ENCODE results near the gene OBP2A.
"Not testable (repeated sequence)": the region's sequence is repeated elsewhere in the genome, so short reads cannot be mapped to it uniquely, and the experiment has no call there.

Gene OBP2A

GRCh38 chr9:135512904-135513303, 33.0 kb upstream of the OBP2A start:
- Histone ChIP-seq H3K9me3 (ENCODE audit: control insufficient read depth in 1 of 2, low read length in 2 of 2) (no peaks in the 10 kb centered on the region), H3K9ac (ENCODE audit: low read depth in 1 of 2, low read length in 2 of 2) (no peak overlapping the region), H3K4me1 (ENCODE audit: control insufficient read depth in 1 of 2, insufficient read depth in 2 of 2, low read length in 2 of 2) (no peaks in the 10 kb centered on the region), H3K27ac (ENCODE audit: low read depth, low read length) (no peak overlapping the region), H3K27me3 (ENCODE audit: control insufficient read depth in 1 of 2, insufficient read depth in 2 of 2, low read length in 2 of 2) (no peaks in the 10 kb centered on the region), H3K4me3 (ENCODE audit: low read depth in 1 of 2, low read length in 2 of 2) (no peak overlapping the region), H3K36me3 (ENCODE audit: control insufficient read depth in 1 of 2, insufficient read depth in 2 of 2, low read length in 2 of 2) (no peaks in the 10 kb centered on the region)

GRCh38 chr9:135513351-135513846, 32.5 kb upstream of the OBP2A start:
- H3K36me3 ChIP-seq (ENCODE audit: control insufficient read depth in 1 of 2, insufficient read depth in 2 of 2, low read length in 2 of 2), result no peaks in the 10 kb centered on the region
- H3K27me3 ChIP-seq (ENCODE audit: control insufficient read depth in 1 of 2, insufficient read depth in 2 of 2, low read length in 2 of 2), result no peaks in the 10 kb centered on the region
- H3K4me3 ChIP-seq (ENCODE audit: low read depth in 1 of 2, low read length in 2 of 2), result no peak overlapping the region
- no peaks in the 10 kb centered on the region for H3K9me3 ChIP-seq (ENCODE audit: control insufficient read depth in 1 of 2, low read length in 2 of 2)
- no peak overlapping the region for H3K9ac ChIP-seq (ENCODE audit: low read depth in 1 of 2, low read length in 2 of 2)
- H3K27ac ChIP-seq (ENCODE audit: low read depth, low read length), result no peak overlapping the region
- no peaks in the 10 kb centered on the region for H3K4me1 ChIP-seq (ENCODE audit: control insufficient read depth in 1 of 2, insufficient read depth in 2 of 2, low read length in 2 of 2)

GRCh38 chr9:135513906-135514305, 32.0 kb upstream of the OBP2A start:
- H3K4me1 ChIP-seq (ENCODE audit: control insufficient read depth in 1 of 2, insufficient read depth in 2 of 2, low read length in 2 of 2); H3K36me3 ChIP-seq (ENCODE audit: control insufficient read depth in 1 of 2, insufficient read depth in 2 of 2, low read length in 2 of 2); H3K4me3 ChIP-seq (ENCODE audit: low read depth in 1 of 2, low read length in 2 of 2); H3K9ac ChIP-seq (ENCODE audit: low read depth in 1 of 2, low read length in 2 of 2); H3K27me3 ChIP-seq (ENCODE audit: control insufficient read depth in 1 of 2, insufficient read depth in 2 of 2, low read length in 2 of 2); H3K27ac ChIP-seq (ENCODE audit: low read depth, low read length); H3K9me3 ChIP-seq (ENCODE audit: control insufficient read depth in 1 of 2, low read length in 2 of 2): not testable (repeated sequence)

- Histone ChIP-seq H3K4me1 (ENCODE audit: control insufficient read depth in 1 of 2, insufficient read depth in 2 of 2, low read length in 2 of 2) (no peaks in the 10 kb centered on the region), H3K27me3 (ENCODE audit: control insufficient read depth in 1 of 2, insufficient read depth in 2 of 2, low read length in 2 of 2) (no peaks in the 10 kb centered on the region), H3K27ac (ENCODE audit: low read depth, low read length) (no peak overlapping the region), H3K9ac (ENCODE audit: low read depth in 1 of 2, low read length in 2 of 2) (no peak overlapping the region), H3K36me3 (ENCODE audit: control insufficient read depth in 1 of 2, insufficient read depth in 2 of 2, low read length in 2 of 2) (no peaks in the 10 kb centered on the region), H3K4me3 (ENCODE audit: low read depth in 1 of 2, low read length in 2 of 2) (no peak overlapping the region), H3K9me3 (ENCODE audit: control insufficient read depth in 1 of 2, low read length in 2 of 2) (no peaks in the 10 kb centered on the region)
Measured at GRCh38 chr9:135514342-135515082, 31.4 kb upstream of the OBP2A start.

GRCh38 chr9:135515083-135515951, 30.6 kb upstream of the OBP2A start:
- no peak overlapping the region for H3K27ac ChIP-seq (ENCODE audit: low read depth, low read length)
- no peaks in the 10 kb centered on the region for H3K27me3 ChIP-seq (ENCODE audit: control insufficient read depth in 1 of 2, insufficient read depth in 2 of 2, low read length in 2 of 2)
- no peaks in the 10 kb centered on the region for H3K36me3 ChIP-seq (ENCODE audit: control insufficient read depth in 1 of 2, insufficient read depth in 2 of 2, low read length in 2 of 2)
- H3K9me3 ChIP-seq (ENCODE audit: control insufficient read depth in 1 of 2, low read length in 2 of 2), result no peaks in the 10 kb centered on the region
- H3K4me1 ChIP-seq (ENCODE audit: control insufficient read depth in 1 of 2, insufficient read depth in 2 of 2, low read length in 2 of 2), result no peaks in the 10 kb centered on the region
- no peak overlapping the region for H3K9ac ChIP-seq (ENCODE audit: low read depth in 1 of 2, low read length in 2 of 2)
- H3K4me3 ChIP-seq (ENCODE audit: low read depth in 1 of 2, low read length in 2 of 2), result no peak overlapping the region

- no peaks in the 10 kb centered on the region for H3K9me3 ChIP-seq (ENCODE audit: control insufficient read depth in 1 of 2, low read length in 2 of 2)
- no peaks in the 10 kb centered on the region for H3K4me1 ChIP-seq (ENCODE audit: control insufficient read depth in 1 of 2, insufficient read depth in 2 of 2, low read length in 2 of 2)
- H3K4me3 ChIP-seq (ENCODE audit: low read depth in 1 of 2, low read length in 2 of 2), result no peak overlapping the region
- H3K27ac ChIP-seq (ENCODE audit: low read depth, low read length), result no peak overlapping the region
- no peaks in the 10 kb centered on the region for H3K36me3 ChIP-seq (ENCODE audit: control insufficient read depth in 1 of 2, insufficient read depth in 2 of 2, low read length in 2 of 2)
- H3K9ac ChIP-seq (ENCODE audit: low read depth in 1 of 2, low read length in 2 of 2), result no peak overlapping the region
- no peaks in the 10 kb centered on the region for H3K27me3 ChIP-seq (ENCODE audit: control insufficient read depth in 1 of 2, insufficient read depth in 2 of 2, low read length in 2 of 2)
Measured at GRCh38 chr9:135516132-135516860, 29.6 kb upstream of the OBP2A start.

- H3K36me3 ChIP-seq (ENCODE audit: control insufficient read depth in 1 of 2, insufficient read depth in 2 of 2, low read length in 2 of 2), result no peaks in the 10 kb centered on the region
- H3K4me3 ChIP-seq (ENCODE audit: low read depth in 1 of 2, low read length in 2 of 2), result no peak overlapping the region
- no peaks in the 10 kb centered on the region for H3K4me1 ChIP-seq (ENCODE audit: control insufficient read depth in 1 of 2, insufficient read depth in 2 of 2, low read length in 2 of 2)
- H3K27ac ChIP-seq (ENCODE audit: low read depth, low read length), result no peak overlapping the region
- H3K9ac ChIP-seq (ENCODE audit: low read depth in 1 of 2, low read length in 2 of 2), result no peak overlapping the region
- no peaks in the 10 kb centered on the region for H3K9me3 ChIP-seq (ENCODE audit: control insufficient read depth in 1 of 2, low read length in 2 of 2)
- no peaks in the 10 kb centered on the region for H3K27me3 ChIP-seq (ENCODE audit: control insufficient read depth in 1 of 2, insufficient read depth in 2 of 2, low read length in 2 of 2)
Measured at GRCh38 chr9:135517407-135517822, 28.5 kb upstream of the OBP2A start.

GRCh38 chr9:135519179-135519971, 26.6 kb upstream of the OBP2A start:
- no peaks in the 10 kb centered on the region for H3K4me1 ChIP-seq (ENCODE audit: control insufficient read depth in 1 of 2, insufficient read depth in 2 of 2, low read length in 2 of 2)
- H3K27ac ChIP-seq (ENCODE audit: low read depth, low read length), result no peak overlapping the region
- no peaks in the 10 kb centered on the region for H3K36me3 ChIP-seq (ENCODE audit: control insufficient read depth in 1 of 2, insufficient read depth in 2 of 2, low read length in 2 of 2)
- H3K9ac ChIP-seq (ENCODE audit: low read depth in 1 of 2, low read length in 2 of 2), result no peak overlapping the region
- H3K27me3 ChIP-seq (ENCODE audit: control insufficient read depth in 1 of 2, insufficient read depth in 2 of 2, low read length in 2 of 2), result no peaks in the 10 kb centered on the region
- H3K4me3 ChIP-seq (ENCODE audit: low read depth in 1 of 2, low read length in 2 of 2), result no peak overlapping the region
- H3K9me3 ChIP-seq (ENCODE audit: control insufficient read depth in 1 of 2, low read length in 2 of 2), result no peaks in the 10 kb centered on the region

- H3K9ac ChIP-seq (ENCODE audit: low read depth in 1 of 2, low read length in 2 of 2), result no peak within 1 kb of the TSS
- H3K4me3 ChIP-seq (ENCODE audit: low read depth in 1 of 2, low read length in 2 of 2), result no peak within 1 kb of the TSS
- no peaks in the 10 kb centered on the region for H3K27me3 ChIP-seq (ENCODE audit: control insufficient read depth in 1 of 2, insufficient read depth in 2 of 2, low read length in 2 of 2)
- H3K9me3 ChIP-seq (ENCODE audit: control insufficient read depth in 1 of 2, low read length in 2 of 2), result no peaks in the 10 kb centered on the region
- H3K27ac ChIP-seq (ENCODE audit: low read depth, low read length), result no peak within 1 kb of the TSS
- no peaks in the 10 kb centered on the region for H3K36me3 ChIP-seq (ENCODE audit: control insufficient read depth in 1 of 2, insufficient read depth in 2 of 2, low read length in 2 of 2)
- H3K4me1 ChIP-seq (ENCODE audit: control insufficient read depth in 1 of 2, insufficient read depth in 2 of 2, low read length in 2 of 2), result no peaks in the 10 kb centered on the region
Measured at GRCh38 chr9:135520916-135521607, 24.9 kb upstream of the OBP2A start, which contains the start of gene LCN1. Gene LCN1 (plus strand): TSS chr9:135521440. CDS start chr9:135521498, 58 bp downstream.

All from duodenal mucosa (tissue), 2 donors.